GM19452 (cell line): Measurements from ENCODE around the gene AGPAT2.
"Not testable (repeated sequence)": the region's sequence is repeated elsewhere in the genome, so short reads cannot be mapped to it uniquely, and the experiment has no call there.

Experiments used
- ATAC-seq: cut with Tn5 transposase; IDR thresholded peaks from one replicate; pipeline ENCODE4 v1.9.1; 2021; ENCODE audit not compliant: unreplicated experiment

The AGPAT2 gene

GRCh38 chr9:136720898-136721338 lies 33.7 kb upstream of the AGPAT2 start:
- ATAC-seq, result no peak

- no peak for ATAC-seq
Measured at GRCh38 chr9:136720251-136720897, 33.1 kb upstream of the AGPAT2 start.

DNA sequence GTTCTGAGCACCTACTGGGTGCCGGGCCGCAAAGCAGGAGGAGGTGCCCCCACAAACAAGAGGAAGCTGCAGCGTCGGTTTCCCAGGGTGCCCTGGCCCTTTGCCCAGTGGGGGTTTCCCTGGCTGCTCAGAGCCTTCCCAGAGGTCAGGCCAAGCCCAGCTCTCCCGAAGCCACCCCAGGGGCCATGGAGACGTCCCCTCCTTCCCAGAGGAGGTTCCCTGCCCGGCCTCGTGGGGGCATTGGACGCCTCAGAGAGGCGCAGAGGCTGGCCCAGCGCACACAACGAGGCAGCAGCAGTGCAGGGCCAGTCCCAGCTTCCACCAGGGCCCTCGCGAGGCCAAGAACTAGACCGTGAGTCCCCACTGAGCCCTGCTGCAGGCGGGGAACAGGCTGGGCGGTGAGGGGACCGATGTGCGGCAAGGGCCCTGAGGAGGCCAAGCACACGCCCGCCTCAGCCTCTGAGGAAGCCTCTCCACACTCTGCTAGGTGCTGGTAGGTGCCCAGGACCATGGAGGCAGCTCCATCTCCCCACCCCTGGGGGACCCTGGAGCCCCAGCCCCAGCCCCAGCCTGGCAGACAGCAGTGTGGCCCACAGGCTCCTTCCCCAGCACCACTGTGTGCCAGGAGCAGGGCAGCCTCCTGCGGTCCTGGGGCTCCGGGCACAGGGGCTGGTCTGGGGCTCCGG lies 32.1 kb upstream of the AGPAT2 start:
- ATAC-seq, result no peak

DNA sequence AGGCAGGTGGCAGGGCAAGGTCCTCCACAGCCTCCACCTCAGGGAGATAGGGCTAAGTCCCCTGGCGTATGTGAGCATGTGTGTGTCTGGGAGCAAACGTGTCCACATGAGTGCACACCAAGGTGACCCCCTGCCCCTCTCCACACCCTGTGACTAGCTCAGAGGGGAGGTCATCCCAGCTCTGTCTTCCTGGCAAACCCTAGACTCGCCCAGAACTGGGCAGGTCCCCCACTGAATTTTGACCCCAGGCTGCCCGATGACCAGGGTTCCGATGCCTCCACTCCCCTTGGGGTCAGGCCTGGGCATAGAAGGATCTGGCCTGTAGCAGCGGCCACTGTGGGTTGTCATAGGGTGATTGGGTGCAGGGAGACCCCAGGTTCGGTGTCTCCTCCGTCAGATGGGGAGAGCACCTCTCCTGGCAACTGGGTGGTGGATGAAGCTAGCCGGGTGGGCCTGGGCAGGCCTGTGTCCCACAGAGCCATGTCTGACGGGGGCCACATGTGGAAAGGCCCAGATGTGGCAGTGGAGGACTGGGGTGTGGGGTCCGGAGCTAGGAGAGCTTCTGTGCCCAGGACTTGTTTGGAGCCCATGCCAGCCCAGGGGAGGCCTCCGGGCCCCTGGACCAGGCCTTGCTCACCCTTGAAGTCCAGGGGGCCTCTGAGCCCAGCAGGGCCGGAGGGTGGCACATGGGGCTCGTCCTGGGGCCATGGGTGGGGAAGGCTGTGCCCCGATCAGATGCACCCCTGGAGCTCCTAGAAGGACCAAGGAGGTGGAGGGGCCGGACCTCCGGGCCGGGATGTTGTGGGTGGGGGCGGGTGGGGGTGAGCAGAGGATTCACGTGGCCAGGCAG lies 31.3 kb upstream of the AGPAT2 start:
- no peak for ATAC-seq

DNA sequence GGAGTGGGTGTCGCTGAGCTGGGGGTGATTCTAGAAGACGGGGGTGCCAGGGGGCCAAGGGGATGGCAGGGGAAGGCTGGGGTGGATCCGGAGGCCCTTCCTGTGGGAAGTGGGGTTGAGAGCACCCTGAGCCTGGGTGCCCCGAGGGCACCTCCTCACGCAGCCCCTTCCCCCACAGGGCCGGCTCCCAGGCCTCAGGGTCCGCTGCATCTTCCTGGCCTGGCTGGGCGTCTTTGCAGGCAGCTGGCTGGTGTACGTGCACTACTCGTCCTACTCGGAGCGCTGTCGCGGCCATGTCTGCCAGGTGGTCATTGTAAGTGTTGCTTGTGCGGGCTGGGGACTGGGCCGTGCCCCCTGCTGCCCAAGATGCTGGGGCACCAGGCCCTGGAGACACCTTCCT lies 30.1 kb upstream of the AGPAT2 start:
- ATAC-seq, result no peak

- ATAC-seq, result no peak
Measured at GRCh38 chr9:136714893-136715274, 27.6 kb upstream of the AGPAT2 start.

DNA sequence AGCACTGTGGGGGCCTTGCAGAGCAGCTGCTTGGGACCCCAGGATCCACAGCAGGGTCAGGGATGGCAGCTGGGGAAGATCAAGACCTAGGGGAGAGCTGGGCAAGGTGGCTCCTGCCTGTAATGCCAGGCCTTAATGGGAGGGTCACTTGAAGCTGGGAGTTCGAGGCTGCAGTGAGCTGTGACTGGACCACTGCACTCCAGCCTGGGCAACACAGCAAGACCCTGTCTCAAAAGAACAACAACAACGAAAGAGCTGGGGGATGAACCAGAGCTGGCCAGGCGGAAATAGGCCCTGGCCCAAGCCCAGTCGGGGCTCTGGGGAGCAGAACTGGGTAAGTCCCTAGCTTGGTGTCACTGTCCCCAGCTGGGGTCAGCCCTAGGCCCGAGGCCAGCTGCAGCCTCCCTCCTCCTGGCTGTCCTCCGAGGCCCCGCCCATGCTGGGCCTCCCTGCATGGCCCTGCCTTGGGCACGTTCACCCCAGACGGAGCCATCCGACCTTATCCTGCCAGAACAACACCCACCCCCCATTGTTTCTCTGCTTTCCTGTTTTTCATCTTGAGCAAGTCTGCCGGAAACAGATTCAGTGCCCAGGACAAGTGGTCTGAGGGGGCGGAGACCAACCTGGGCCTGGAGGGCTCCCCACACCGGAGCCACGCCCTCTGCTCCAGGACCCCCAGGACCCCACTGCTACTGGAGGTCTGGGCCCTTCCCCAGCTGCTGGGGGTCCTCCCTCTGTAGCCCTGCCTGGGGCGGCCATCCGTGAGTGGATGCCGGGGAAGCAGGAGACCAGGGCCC lies 27.0 kb upstream of the AGPAT2 start:
- no peak for ATAC-seq

DNA sequence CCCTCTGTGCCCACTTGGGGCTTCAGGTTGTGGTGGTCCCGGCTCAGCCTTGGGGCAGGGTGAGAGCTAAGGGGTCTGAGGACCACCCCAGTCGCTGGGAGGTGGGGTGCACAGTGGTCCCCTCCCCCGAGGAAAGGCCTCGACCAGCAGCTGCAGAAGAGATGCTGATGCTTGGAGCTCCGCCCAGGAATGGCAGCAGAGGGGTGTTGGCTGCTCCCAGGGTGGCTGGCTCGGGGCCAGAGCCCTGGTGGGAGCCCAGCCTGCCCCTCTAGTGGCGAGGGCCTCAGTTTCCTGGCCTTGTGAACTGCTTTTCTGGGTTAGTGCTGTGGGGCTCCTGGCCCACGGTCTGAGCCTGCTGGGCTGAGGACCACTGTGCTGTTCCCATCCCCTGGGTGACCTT lies 26.3 kb upstream of the AGPAT2 start:
- ATAC-seq, result no peak

DNA sequence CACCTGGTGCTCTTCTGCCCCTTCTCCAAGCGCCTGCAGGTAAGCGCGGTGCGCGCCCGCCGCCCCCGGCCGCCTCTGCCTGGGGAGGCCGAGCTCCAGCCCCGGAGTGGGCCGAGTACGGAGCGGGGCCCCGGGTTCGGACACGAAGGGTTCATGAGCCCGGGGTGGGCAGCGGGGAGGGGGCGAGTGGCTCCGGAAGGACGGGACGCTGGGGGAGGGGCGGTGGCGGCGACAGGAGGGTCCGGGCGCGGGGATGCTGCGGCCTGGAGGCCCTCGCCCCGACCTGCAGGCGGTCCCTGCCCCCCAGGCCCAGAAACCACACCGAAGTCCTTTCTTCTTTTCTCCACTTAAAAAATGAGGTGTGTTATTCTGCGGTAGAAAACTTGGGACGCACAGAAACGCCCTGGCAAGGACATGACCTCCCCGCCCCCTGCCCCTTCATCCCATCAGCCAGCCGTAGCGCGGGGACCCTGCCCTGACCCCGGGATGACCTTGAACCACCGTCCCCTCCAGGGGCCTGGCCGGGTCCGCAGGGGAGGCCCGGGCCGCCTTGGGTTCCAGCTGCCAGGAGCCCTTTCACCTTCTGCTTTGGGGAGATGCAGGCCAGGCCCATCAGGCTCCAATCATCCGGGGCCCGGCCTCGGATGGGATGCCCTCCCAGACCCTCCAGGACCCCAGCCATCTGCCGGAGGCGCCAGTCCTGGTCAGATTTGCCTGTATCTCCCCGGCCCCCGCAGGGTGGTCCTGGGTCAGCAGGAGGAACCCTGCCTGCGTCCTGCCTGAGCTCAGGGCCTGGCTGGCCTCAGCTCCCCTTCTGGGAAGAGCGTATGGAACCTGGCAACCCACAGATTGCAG lies 25.7 kb upstream of the AGPAT2 start:
- ATAC-seq, result no peak

DNA sequence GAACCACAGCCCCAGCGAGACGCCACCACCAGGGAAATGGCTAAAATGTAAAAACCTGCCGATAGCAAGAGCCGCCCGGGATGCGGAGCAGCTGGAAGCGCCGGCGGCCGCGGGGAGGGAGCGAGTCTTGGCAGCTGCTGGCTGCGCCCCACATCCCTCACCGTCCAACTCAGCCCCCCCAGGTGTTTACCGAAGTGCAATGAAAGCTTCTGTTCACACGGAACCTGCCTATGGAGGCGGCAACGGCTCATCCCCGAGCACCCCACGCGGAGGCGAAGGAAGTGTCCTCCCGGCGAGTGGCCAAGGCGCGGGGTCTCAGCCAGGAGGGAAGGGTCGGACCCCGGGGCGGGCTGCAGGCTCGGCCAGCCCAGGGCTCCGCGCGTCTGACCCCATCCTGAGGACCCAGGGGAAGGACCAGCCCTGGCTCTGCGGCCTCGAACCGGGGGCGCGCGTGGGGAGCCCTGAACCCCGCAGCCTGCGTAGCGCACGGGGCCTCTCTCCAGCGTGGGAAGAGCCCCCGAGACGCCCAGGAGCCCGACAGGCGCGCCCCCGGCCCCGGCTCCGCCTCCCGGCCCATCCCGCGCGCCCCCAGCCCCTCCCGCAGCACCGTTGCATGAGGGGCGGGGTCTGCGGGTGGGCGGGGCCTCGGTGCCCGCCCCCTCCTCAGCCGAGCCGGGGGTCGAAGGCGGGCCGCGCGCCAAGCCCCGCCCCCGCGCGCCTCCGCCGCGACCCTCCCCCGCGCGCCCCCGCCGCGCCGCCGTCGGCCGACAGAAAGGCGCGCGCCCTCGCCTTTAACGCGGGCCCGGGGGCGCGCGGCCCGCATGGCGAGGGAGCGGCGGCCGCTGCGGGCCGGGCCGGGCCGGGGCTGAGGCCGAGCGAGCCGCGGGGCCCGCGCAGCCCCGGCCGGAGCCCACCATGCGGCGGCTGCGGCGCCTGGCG lies 24.8 kb upstream of the AGPAT2 start, which contains the start of gene DIPK1B:
Gene DIPK1B, plus strand, starts transcription at position 822 of the 939 bp plus-strand sequence. Its CDS starts 94 bp downstream, at position 916.
- ATAC-seq, result no peak

DNA sequence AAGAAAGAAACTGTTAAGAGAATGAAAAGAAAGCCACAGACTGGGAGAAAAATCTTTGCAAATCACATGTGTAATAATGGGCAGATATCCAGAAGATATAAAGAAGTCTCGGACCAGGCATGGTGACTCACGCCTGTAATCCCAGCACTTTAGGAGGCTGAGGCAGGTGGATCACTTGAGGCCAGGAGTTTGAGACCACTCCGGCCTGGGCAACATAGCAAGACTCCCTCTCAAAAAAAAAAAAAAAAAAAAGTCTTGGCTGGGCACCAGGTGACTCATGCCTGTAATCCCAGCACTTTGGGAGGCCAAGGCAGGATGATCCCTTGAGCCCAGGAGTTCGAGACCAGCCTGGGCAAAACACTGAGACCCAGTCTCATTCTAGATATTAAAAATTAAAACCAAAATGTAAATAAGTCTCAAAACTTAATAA lies 24.0 kb upstream of the AGPAT2 start:
- not testable (repeated sequence) for ATAC-seq

- ATAC-seq, result no peak
Measured at GRCh38 chr9:136710543-136710942, 23.3 kb upstream of the AGPAT2 start.

GRCh38 chr9:136709454-136710109 lies 22.3 kb upstream of the AGPAT2 start:
- ATAC-seq, result no peak

DNA sequence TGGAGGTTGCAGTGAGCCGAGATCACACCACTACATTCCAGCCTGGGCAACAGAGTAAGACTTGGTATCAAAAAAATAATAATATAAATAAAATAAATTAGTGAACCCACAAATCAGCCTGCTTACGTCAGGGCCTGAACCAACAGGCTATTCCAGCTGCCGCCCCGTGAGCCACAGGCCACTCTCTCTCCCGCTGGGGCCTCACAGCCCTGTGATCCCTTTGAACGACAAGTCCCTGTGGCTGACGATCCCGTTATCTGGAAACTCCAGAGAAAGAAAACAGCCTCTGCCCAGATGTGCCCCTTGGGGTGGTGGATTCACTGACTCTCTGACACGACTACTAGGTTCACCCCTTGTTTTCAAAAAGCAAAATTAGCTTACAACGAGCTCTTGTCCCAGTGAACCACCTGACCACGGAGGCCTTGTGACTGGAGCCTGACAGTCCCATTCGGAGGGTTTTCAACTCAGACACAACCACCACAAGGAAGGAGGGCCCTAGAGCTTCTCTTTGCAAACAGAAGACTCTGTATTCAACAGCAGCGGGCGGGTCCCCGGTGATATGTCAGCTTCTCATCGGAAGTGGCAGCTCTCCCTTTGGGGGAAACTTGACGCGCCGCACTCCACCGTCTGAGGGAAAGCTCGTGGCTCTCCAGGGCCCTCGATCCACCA lies 20.7 kb upstream of the AGPAT2 start:
- no peak for ATAC-seq

- no peak for ATAC-seq
Measured at GRCh38 chr9:136707011-136707410, 19.8 kb upstream of the AGPAT2 start.

- ATAC-seq, result no peak
Measured at GRCh38 chr9:136705564-136705963, 18.3 kb upstream of the AGPAT2 start.

DNA sequence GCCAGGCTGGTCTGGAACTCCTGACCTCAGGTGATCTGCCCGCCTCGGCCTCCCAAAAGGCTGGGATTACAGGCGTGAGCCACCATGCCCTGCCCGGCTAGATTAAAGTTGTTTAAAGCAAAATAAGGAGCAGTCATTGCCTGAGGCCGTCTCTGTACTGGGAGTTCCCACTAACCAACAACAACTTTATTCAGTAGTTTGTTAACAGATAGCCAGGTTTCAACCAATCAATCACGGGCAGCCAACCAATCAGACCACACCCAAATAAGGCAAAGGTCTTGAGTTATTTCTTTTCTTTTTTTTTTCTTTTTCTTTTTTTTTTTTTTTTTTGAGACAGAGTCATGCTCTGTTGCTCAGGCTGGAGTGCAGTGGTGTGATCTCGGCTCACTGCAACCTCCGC lies 17.5 kb upstream of the AGPAT2 start:
- ATAC-seq, result not testable (repeated sequence)
